ENCODE measurements around the gene GRM4.
"Not testable (repeated sequence)": the region's sequence is repeated elsewhere in the genome, so short reads cannot be mapped to it uniquely, and the experiment has no call there.

- not testable (repeated sequence) for TF ChIP-seq CTCF (conservative IDR thresholded peaks at IDR 0.05); EZH2 (IDR thresholded peaks at IDR 0.05; ENCODE audit: low read depth)
Observed at GRCh38 chr6:34184726-34185125, 38.8 kb upstream of the GRM4 start.

Data from PC-9 (cell line).